ES-I3 (cell line): ENCODE measurements around the gene SCT.

Experiments used
- H3K36me3 ChIP-seq: 2 replicates; pipeline ENCODE4 v1.6.1; 2013; ENCODE audit warnings: mild to moderate bottlenecking, low read length, control low read depth, moderate library complexity; ENCODE audit not compliant: insufficient read depth
- H3K4me1 ChIP-seq: 2 replicates; pipeline ENCODE4 v1.6.1; 2013; ENCODE audit warnings: mild to moderate bottlenecking, control low read depth, low read length; ENCODE audit not compliant: insufficient read depth
- H3K9ac ChIP-seq: 2 replicates; pipeline ENCODE4 v1.6.1; 2013; ENCODE audit warnings: low read depth, mild to moderate bottlenecking, low read length, moderate library complexity
- H3K9me3 ChIP-seq: 2 replicates; pipeline ENCODE4 v1.6.1; 2013; ENCODE audit warnings: mild to moderate bottlenecking, low read length, moderate library complexity; ENCODE audit not compliant: control insufficient read depth, insufficient read depth

The SCT gene

DNA sequence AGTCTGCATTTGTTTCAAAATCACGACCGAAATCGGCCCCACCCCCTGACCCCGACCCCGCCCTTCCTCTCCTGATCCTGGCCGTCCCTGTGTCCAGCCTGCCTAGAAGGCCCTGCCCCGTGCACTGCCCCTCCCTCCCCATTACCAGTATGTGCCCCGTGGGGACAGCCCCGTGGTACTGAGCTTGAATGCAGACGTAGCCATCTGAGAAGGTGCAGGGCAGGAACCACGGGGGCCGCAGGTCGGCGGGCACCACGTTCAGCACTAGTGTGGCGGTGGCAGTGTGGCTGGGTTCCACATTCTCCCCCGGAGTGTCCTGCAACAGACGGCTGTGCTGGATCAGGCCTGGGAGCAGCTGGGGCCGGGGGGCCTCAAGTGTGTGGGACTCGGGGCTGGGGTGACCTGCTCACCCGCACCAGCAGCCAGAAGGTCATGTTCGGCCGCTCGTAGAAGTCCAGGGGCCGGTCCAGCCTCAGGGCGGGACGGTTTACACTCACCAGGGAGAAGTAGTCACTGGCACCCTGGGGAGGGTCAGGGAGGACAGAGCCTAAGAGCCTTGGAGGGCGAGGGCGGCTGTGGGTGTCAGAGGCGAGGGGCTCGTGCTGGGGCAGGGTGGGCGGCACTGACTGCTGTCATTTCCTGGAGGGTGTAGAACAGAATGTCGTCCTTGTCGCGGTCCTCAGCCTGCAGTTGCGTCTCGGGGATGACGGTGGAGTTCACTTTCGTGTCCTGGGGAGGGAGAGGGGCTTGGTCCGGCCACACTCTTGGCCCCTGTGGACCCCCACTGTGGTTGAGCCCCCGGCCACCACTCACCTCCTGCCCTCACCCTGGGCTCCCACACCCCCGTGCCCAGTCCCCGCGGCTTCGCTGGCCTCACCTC lies 5.8 kb downstream of the SCT start:
- Histone ChIP-seq H3K9me3 (no peaks in the 10 kb centered on the region), H3K4me1 (no peaks in the 10 kb centered on the region; the same call in 1 of the 2 replicates), H3K36me3 (no peaks in the 10 kb centered on the region), H3K9ac (no peak overlapping the region)

DNA sequence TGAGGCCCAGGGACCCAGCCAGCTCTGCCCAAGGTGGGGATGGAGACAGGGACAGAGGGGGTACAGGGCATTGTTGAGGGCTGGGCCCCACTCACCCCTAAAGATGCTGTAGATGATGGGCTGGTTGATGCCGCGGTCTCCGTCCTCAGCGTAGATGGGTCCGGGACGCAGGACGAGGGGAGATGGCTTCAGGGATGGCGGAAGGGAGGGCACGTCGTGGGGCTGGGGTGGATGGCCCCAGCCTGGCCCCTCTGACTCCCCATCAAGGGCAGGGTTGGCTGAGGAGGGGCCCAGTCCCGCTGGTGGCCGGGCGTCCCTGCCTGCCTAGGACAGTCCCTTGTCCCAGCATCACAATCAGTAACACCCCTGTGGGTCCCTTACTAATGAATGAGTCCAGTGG lies 6.8 kb downstream of the SCT start:
- H3K9ac ChIP-seq, result no peak overlapping the region
- no peaks in the 10 kb centered on the region for H3K36me3 ChIP-seq
- H3K4me1 ChIP-seq, result no peaks in the 10 kb centered on the region; the same call in 1 of the 2 replicates
- no peaks in the 10 kb centered on the region for H3K9me3 ChIP-seq

DNA sequence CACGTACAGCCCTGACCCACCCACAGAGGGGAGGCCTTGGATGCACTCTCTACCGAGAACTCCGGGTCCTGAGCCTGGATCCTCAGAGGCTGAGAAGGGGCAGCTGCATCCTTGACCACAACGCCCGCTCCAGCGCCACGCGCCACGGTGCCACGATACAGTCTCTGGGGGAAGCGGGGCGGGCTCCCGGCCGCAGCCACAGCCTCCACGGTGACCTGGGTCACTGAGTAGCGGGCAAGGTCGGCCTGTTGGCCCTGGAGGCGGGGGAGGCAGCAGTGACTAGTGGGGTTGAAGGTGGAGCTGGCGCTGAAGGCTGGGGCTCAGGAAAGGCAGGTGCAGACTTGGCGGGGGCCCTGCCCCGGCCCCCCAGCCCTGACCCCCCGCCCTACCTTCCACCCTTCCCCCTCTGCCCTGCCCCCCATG lies 7.3 kb downstream of the SCT start:
- Histone ChIP-seq H3K36me3 (no peaks in the 10 kb centered on the region), H3K4me1 (no peaks in the 10 kb centered on the region; the same call in 1 of the 2 replicates), H3K9ac (no peak overlapping the region), H3K9me3 (no peaks in the 10 kb centered on the region)

GRCh38 chr11:618856-619627 lies 7.9 kb downstream of the SCT start:
- Histone ChIP-seq H3K4me1 (no peaks in the 10 kb centered on the region; the same call in 1 of the 2 replicates), H3K9ac (no peak overlapping the region), H3K36me3 (no peaks in the 10 kb centered on the region), H3K9me3 (no peaks in the 10 kb centered on the region)

DNA sequence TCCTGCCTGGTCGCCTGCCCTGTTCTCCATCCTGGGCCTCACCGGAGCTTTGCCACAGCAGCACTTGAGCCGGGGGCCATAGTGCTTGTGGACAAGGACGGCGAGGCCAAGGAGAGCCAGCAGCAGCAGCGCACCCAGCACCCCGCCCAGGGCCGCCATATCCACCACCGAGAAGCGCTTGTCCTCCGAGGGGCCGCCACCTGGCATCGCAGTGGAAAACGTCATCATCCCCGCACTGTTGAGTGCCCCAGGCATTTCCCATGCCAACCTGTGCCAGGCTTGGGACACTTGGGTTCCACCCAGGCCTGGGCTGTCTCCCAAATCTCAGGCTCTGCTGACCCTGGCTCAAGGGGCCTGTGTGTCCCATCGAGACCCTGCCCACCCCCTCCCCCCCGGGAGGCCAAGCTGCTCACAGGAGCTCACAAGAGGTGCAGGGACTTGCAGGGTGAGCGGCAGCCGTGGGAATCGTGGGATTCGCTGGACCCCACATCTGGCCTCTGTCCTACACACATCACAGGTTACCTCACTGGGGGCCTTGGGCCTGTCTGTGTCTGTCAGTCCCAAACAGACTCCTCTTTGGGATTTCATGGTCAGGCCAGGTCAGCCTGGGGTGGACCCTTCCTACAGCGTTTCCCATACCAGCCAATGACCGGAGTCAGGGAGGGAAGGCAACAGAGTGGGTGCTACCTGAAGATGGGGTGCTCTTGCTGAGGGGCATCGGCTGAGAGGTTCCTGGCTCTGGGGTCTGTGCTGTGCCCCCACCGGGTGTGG lies 8.9 kb downstream of the SCT start:
- Histone ChIP-seq H3K9ac (no peak overlapping the region), H3K36me3 (no peaks in the 10 kb centered on the region), H3K9me3 (no peaks in the 10 kb centered on the region), H3K4me1 (no peaks in the 10 kb centered on the region; the same call in 1 of the 2 replicates)

DNA sequence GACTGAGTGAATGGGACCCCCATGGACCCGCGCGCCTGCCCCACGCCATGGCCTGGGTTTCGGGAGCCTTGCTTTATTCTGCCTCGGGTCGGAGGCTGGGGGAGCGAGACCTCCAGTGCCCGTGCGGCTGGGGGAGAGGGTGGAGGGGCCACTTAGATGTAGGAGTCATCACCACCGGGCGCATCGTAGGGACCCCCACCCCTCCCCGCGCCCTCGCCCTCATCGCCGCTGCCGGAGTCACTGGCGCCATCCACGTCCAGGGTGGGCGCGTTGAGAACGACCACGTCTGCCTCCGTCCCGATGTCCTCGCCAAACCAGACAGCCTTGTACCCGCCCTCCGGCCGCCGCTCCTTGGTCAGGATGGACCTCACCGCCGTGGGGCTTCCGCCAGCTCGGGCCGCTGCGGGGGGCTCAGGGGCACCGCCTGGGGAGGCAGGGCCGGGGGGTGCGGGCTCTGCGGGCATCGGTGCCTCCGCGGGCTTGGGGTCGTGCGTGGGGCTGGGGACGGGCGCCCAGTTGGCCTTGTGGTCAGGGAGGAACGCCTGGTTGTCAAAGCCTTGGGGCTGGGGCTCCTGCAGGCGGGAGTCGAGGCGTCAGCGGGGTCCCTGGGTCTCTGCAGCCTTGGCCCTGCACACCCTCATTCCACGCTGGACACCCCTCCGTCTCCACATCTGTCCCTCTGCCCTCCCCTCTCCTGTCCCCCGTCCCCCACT lies 9.6 kb downstream of the SCT start:
- Histone ChIP-seq H3K36me3 (0 out of 2 replicates have a peak, but pooled peaks cover 2% of the 10 kb centered on the region), H3K9ac (no peak overlapping the region), H3K4me1 (no peaks in the 10 kb centered on the region; the same call in 1 of the 2 replicates), H3K9me3 (no peaks in the 10 kb centered on the region)

DNA sequence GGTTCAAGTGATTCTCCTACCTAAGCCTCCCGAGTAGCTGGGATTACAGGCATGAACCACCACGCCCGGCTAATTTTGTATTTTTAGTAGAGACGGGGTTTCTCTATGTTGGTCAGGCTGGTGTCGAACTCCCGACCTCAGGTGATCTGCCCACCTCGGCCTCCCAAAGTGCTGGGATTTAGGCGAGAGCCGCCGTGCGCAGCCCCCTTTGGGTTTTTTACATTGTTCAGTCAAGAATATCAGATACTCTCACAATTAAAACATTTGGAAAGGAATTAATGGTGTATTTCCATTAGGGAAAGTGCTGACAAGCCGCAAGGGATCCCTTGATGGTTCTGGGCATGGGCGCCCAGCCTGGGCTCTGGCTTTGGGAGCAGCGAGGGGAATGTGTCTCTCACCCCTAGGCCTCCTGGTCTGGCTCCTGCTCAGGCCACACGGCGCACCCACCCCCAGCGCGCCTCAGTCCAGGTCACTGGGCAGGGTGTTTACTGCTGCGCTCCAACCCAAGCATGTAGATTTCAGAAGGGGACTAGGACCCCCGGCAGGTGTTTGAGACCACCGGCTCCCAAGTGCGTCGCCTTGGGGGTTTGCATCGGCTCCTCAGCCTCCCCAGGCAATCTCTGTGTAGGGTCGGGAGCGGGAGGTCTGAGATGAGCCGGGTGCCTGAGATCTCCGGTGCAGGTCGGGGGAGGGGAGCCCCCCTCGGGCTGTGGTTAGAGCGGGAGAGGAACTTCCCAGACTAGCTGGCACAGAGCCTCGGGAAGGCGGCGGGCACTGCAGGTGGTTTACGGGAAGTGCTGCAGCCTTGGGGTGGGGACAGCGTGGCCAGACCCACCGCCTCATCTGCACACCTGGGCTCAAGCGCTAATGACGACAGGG lies 10.4 kb downstream of the SCT start:
- H3K9ac ChIP-seq, result peak overlapping the region; percentile 84; the same call in 1 of the 2 replicates
- H3K4me1 ChIP-seq, result no peaks in the 10 kb centered on the region; the same call in 1 of the 2 replicates
- H3K36me3 ChIP-seq, result peaks cover 7% of the 10 kb centered on the region; the same call in 1 of the 2 replicates
- no peaks in the 10 kb centered on the region for H3K9me3 ChIP-seq

DNA sequence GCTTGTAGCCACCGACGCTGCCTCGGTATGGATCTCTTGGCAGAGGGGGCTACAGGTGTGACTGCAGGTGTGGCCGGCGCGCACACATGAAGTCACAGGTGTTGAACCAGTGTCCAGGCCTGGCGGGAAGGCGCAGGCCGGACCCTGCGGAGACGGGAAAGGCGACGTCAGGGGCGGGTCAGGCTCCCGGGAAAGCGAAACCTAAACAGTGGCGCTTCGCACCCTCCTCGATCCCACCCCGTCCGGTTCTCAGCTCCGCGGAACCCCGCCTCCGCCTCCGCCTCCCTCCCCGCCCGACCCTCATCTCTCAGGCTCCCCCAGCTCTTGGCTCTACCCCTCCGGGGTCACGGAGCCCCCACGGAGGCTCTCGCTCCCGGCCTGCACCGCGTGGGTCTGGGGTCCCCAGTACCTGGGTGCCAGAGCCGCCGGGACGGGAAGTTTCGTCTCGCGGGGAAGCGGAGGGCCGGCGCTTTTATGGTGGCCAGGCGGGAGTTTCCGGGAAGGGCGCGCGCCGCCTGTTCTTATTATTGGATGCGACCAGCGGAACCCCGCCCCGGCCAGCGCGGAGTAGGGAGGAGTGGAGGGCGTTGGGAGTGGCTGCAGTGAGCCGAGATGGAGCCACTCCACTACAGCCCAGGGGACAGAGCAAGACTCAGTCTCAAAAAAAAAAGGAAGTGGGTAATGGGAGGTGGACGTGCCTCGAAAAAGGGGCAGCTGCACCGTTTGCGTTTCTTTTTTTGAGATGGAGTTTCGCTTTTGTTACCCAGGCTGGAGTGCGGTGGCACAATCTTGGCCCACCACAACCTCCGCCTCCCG lies 11.3 kb downstream of the SCT start, which contains the start of gene IRF7:
Gene IRF7 (minus strand): TSS at position 447 of the 816 bp plus-strand sequence. CDS start 586 bp downstream, outside the sequence.
- Histone ChIP-seq H3K4me1 (no peaks in the 10 kb centered on the region; the same call in 1 of the 2 replicates), H3K9me3 (no peaks in the 10 kb centered on the region), H3K36me3 (peaks cover 7% of the 10 kb centered on the region; the same call in 1 of the 2 replicates), H3K9ac (peak within 1 kb of the TSS; percentile 84)

GRCh38 chr11:614623-615503 lies 12.1 kb downstream of the SCT start:
- peaks cover 7% of the 10 kb centered on the region; the same call in 1 of the 2 replicates for H3K36me3 ChIP-seq
- H3K9me3 ChIP-seq, result no peaks in the 10 kb centered on the region

GRCh38 chr11:614021-614622 lies 12.9 kb downstream of the SCT start:
- H3K4me1 ChIP-seq, result no peaks in the 10 kb centered on the region; the same call in 1 of the 2 replicates
- no peaks in the 10 kb centered on the region for H3K9me3 ChIP-seq
- H3K36me3 ChIP-seq, result peaks cover 7% of the 10 kb centered on the region; the same call in 1 of the 2 replicates
- H3K9ac ChIP-seq, result peak overlapping the region; percentile 84; the same call in 1 of the 2 replicates

More at GRCh38 chr11:614623-615503, 12.1 kb downstream of the SCT start:
- no peaks in the 10 kb centered on the region; the same call in 1 of the 2 replicates for H3K4me1 ChIP-seq
- H3K9ac ChIP-seq, result peak overlapping the region; percentile 84
